ENCODE measurements around the gene TBX3. TPM values are rescaled to one million over a fixed set of nuclear protein-coding genes. Genes with fewer than 3 reads are reported as not detected.

Gene TBX3
- total RNA-seq, 2 experiments from 2014 or later: not detected

DNA sequence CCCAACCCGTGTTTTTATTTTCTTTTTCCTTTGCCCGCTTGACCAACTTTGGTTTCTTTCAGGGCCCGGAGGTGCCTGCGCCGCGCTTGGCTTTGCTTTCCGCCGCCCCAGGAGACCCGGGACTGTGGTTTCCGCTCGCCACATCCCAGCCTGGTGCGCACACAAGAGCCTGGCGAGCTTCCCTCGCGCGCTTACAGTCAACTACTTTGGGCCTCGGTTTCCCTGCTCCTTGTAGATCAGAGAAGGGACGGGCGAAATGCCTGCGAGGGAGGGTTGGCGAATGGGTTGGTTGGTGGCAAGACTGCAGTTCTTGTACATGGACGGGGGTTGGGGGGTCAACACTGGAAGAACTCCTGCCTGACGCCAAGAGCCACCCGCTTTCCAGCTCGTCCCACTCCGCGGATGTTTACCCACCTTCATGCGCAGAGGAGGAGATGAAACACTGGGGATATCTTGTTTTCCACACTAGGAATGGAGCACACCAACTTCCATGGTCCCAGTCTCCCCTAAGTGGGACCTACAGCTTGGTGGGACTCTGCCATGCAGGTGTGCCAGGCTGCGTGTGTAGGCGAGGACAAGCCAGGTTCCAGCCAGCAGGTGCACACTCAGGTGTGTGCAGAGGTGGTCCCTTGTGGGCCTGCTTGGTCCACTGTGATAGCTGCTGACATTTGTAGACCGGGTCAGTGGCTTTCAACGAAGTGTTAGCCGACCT lies 16.6 kb upstream of the TBX3 start:
- DNase-seq (no peak), ATAC-seq (no peak)
- peaks cover 60% of the 10 kb centered on the region for H3K27me3 Mint-ChIP-seq
- H3K27ac Mint-ChIP-seq: no peak overlapping the region
- CTCF ChIA-PET: no interaction called here
- POLR2A ChIA-PET: no interaction called here
- TF ChIP-seq, protein P1, sequence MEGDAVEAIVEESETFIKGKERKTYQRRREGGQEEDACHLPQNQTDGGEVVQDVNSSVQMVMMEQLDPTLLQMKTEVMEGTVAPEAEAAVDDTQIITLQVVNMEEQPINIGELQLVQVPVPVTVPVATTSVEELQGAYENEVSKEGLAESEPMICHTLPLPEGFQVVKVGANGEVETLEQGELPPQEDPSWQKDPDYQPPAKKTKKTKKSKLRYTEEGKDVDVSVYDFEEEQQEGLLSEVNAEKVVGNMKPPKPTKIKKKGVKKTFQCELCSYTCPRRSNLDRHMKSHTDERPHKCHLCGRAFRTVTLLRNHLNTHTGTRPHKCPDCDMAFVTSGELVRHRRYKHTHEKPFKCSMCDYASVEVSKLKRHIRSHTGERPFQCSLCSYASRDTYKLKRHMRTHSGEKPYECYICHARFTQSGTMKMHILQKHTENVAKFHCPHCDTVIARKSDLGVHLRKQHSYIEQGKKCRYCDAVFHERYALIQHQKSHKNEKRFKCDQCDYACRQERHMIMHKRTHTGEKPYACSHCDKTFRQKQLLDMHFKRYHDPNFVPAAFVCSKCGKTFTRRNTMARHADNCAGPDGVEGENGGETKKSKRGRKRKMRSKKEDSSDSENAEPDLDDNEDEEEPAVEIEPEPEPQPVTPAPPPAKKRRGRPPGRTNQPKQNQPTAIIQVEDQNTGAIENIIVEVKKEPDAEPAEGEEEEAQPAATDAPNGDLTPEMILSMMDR (IDR thresholded peaks at IDR 0.05): no peak
- no peaks in the 10 kb centered on the region for H3K36me3 Mint-ChIP-seq (ENCODE audit: low read depth)
- intact Hi-C loops (cut with micrococcal nuclease): no loop called here
- no peaks in the 10 kb centered on the region for H3K4me1 Mint-ChIP-seq (ENCODE audit: low read depth)
- no peaks in the 10 kb centered on the region for H3K9me3 Mint-ChIP-seq
- H3K4me3 Mint-ChIP-seq: no peak overlapping the region

DNA sequence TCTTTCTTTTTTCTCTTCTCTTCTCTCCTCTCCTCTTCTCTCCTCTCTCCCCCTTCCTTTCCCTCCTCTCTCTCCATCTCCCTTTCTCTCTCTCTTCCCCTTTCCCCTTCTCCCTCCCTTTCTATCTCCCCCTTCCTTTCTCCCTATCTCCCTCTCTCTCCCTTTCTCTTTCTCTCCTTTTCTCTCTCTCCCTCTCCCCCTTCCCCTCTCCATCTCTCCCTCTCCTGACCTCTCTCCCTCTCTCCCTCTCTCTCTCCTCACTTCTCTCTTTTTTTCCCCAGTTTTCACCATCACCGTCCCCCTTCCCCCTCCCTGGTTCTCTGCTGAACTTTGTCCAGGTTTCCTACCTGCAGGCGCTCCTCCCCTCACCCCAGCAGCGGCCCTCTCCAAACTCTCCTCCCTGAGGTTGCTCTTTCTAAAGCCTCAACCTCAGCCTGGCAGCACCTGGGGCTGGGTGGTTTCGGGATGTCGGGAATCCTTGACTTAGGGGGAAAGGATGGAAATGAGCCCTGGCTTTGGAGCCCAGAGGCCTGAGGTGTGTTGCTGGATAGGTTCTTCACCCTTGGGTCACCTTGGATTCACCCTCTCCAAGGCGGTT lies 14.7 kb upstream of the TBX3 start:
- ChIA-PET CTCF (no interaction called here), POLR2A (no interaction called here)
- H3K27ac Mint-ChIP-seq: no peak overlapping the region
- H3K27me3 Mint-ChIP-seq: peaks cover 78% of the 10 kb centered on the region
- H3K9me3 Mint-ChIP-seq: no peaks in the 10 kb centered on the region
- no peak for DNase-seq
- H3K36me3 Mint-ChIP-seq (ENCODE audit: low read depth): no peaks in the 10 kb centered on the region
- no peak for ATAC-seq
- H3K4me1 Mint-ChIP-seq (ENCODE audit: low read depth): no peaks in the 10 kb centered on the region
- intact Hi-C loops (cut with micrococcal nuclease): loop anchor here (10.0 kb wide), 1 partner anchor 1224 kb away; the partner anchor contains the start of gene LHX5
- no peak overlapping the region for H3K4me3 Mint-ChIP-seq
- TF ChIP-seq, protein P1 (IDR thresholded peaks at IDR 0.05): no peak

DNA sequence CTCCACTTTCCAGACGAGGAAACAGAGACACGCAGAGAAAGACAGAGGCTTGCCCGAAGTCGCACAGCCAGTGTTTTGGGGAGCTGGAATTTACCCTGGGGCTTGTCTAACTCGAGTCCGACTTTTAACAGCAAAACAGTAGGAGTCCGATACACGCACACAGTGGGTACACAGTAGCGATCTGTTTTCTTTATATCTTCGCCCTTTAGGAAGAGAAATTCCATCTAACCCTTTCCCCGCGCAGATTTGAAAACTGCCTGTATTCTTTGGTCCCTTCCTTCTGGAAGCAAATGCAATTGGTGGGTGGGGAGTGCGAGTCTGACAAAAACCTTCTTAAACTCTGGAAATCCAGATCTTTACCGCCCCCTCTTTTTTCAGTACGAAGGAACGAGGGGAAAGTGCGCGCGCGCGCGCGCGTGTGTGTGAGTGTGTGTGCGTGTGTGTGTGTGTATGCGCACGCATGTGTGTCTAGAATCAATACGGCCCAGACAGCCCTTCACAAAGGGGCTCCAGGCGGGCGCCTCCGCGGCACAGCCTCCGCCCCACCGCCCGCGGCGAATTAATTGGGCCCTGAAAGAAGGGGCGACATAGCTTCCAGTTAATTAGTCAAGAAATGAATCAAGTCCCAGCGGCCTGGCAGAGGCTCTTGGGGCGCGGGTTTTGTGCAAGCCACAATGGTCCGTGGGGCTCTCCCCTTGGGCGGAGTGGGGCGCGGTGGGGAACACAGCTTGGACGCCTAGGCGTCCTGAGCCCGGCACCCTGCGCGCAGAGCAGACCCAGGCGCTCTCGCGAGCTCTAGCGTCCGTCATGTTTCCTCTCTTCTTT lies 14.0 kb upstream of the TBX3 start:
- intact Hi-C loops (cut with micrococcal nuclease): loop anchor here (10.0 kb wide), 1 partner anchor 1223 kb away; the partner anchor contains the start of gene LHX5
- CTCF ChIA-PET: no interaction called here
- H3K9me3 Mint-ChIP-seq: no peaks in the 10 kb centered on the region
- H3K4me1 Mint-ChIP-seq (ENCODE audit: low read depth): no peaks in the 10 kb centered on the region
- ATAC-seq (no peak), DNase-seq (no peak)
- POLR2A ChIA-PET: no interaction called here
- TF ChIP-seq, protein P1 (IDR thresholded peaks at IDR 0.05): no peak
- no peaks in the 10 kb centered on the region for H3K36me3 Mint-ChIP-seq (ENCODE audit: low read depth)
- H3K4me3 Mint-ChIP-seq: no peak overlapping the region
- H3K27ac Mint-ChIP-seq: no peak overlapping the region
- peaks cover 86% of the 10 kb centered on the region for H3K27me3 Mint-ChIP-seq

DNA sequence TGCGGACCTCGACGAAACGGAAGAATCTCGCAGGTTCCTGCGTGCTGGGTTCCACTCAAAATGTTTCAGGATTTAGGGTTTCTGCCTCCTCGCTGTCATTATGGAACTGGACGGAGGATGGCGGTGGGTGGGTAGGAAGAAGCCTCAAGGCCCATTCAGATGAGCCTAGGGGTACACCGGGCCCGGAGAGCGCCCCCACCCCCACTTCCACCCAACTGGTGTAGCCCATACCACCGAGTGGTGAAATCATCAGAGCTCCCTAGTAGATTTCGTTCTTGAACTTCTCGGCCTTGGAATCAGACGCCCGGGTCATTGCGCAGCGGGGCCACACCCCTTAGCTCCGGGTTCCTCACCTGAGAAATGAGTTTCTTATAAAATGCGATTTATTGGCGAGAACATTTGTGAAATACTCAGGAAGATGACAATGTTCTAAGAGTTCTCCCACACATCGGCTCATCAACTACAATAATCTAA lies 13.3 kb upstream of the TBX3 start:
- no peak for ATAC-seq
- TF ChIP-seq, protein P1 (IDR thresholded peaks at IDR 0.05): no peak

More for the DNA sequence above, 13.3 kb upstream of the TBX3 start:
- DNase-seq: no peak
- H3K9me3 Mint-ChIP-seq: no peaks in the 10 kb centered on the region
- no peak overlapping the region for H3K27ac Mint-ChIP-seq
- peaks cover 86% of the 10 kb centered on the region for H3K27me3 Mint-ChIP-seq
- ChIA-PET POLR2A (no interaction called here), CTCF (no interaction called here)
- intact Hi-C loops (cut with micrococcal nuclease): loop anchor here (10.0 kb wide), 1 partner anchor 1222 kb away; the partner anchor contains the start of gene LHX5
- no peaks in the 10 kb centered on the region for H3K4me1 Mint-ChIP-seq (ENCODE audit: low read depth)
- no peak overlapping the region for H3K4me3 Mint-ChIP-seq
- H3K36me3 Mint-ChIP-seq (ENCODE audit: low read depth): no peaks in the 10 kb centered on the region

Data from activated CD8-positive, alpha-beta T cell treated with anti-CD3 and anti-CD28 coated beads for 36 hours (primary cell).